Measurements from ENCODE around the gene ZNF865. TPM values are rescaled to one million over a fixed set of nuclear protein-coding genes. Genes with fewer than 3 reads are reported as not detected.

The ZNF865 gene
- polyA plus RNA-seq = 1.1 to 2.1 TPM (median 1.7 TPM) in 3 replicates
- 1.00 TPM for polyA plus RNA-seq (2011; ENCODE audit: low read depth)
- 0.68 and 2.3 TPM in 2 replicates for polyA plus RNA-seq (2011; cell fraction: cytosol; rRNA removed)
- polyA plus RNA-seq (2011; cell fraction: nucleus; rRNA removed) = 3.3 and 6.6 TPM in 2 replicates
- 2.8 and 5.3 TPM in 2 replicates for polyA plus RNA-seq (2012; ENCODE audit: low replicate concordance)
- polyA minus RNA-seq = 0.29 to 3.3 TPM (median 0.49 TPM) in 3 replicates
- 7.1 TPM for polyA minus RNA-seq (2011; cell fraction: cytosol; rRNA and poly(A)+ RNA removed)
- 3.7 and 4.0 TPM in 2 replicates for polyA minus RNA-seq (2011; cell fraction: nucleus; rRNA and poly(A)+ RNA removed)

GRCh38 chr19:55605637-55606470 is at the start of gene ZNF865:
Gene ZNF865 (plus strand): TSS chr19:55605647. CDS start chr19:55613619, 7,972 bp downstream.
- peak; percentile 86 for FAIRE-seq
- no peak for DNase-seq (ENCODE audit: low read depth, low spot score)
- Histone ChIP-seq H3K36me3 (ENCODE audit: control insufficient read depth in 2 of 2, extremely low read depth in 1 of 2, insufficient read depth in 2 of 2, low read length in 2 of 2) (peaks cover 11 to 14% of the 10 kb centered on the region in 2 experiments), H3K9me3 (ENCODE audit: control insufficient read depth, low read depth, low read length) (no peaks in the 10 kb centered on the region), H3K4me3 (ENCODE audit: control insufficient read depth in 2 of 3, extremely low read depth in 1 of 3, insufficient read depth in 2 of 3, low read depth in 1 of 3, low read length in 3 of 3) (peak within 1 kb of the TSS; percentile 61 to 73 (median 72)), H3K4me1 (ENCODE audit: control insufficient read depth, extremely low read depth, insufficient read depth, low read length) (peaks cover 21% of the 10 kb centered on the region), H3K27me3 (ENCODE audit: control insufficient read depth, extremely low read depth, insufficient read depth, low read length) (no peaks in the 10 kb centered on the region), H2AFZ (ENCODE audit: control insufficient read depth, low read length) (peak within 1 kb of the TSS; percentile 63), H3K27ac (ENCODE audit: control insufficient read depth, insufficient read depth, low read length) (peak within 1 kb of the TSS; percentile 67), H3K4me2 (ENCODE audit: control insufficient read depth, extremely low read depth, insufficient read depth, low read depth, low read length) (peak within 1 kb of the TSS; percentile 95), H4K20me1 (ENCODE audit: control insufficient read depth, extremely low read depth, insufficient read depth, low read length) (no peaks in the 10 kb centered on the region), H3K9ac (ENCODE audit: control insufficient read depth, extremely low read depth, insufficient read depth, low read length) (peak within 1 kb of the TSS; percentile 84), H3K9me1 (ENCODE audit: control insufficient read depth, extremely low read depth, insufficient read depth, low read length) (no peaks in the 10 kb centered on the region), H3K79me2 (ENCODE audit: control insufficient read depth, insufficient read depth, low read length) (peaks cover 44% of the 10 kb centered on the region)
- TF ChIP-seq EZH2 (IDR thresholded peaks at IDR 0.05; ENCODE audit: low read length) = no peak
- TF ChIP-seq CTCF (optimal IDR thresholded peaks at IDR 0.05 in 1 of 3, IDR thresholded peaks at IDR 0.05 in 1 of 3, conservative IDR thresholded peaks at IDR 0.05 in 1 of 3; ENCODE audit: extremely low read depth in 1 of 3, insufficient read depth in 2 of 3, low read length in 3 of 3) = peak; percentile 88 to 91 (median 91)
- dilution Hi-C loops (cut with MboI; ENCODE audit: extremely low pct_ligation_motif_present, low sequenced_read_pairs) = no loop called here

- no peak overlapping the region for H3K27ac ChIP-seq (ENCODE audit: control insufficient read depth, insufficient read depth, low read length)
- H4K20me1 ChIP-seq (ENCODE audit: control insufficient read depth, extremely low read depth, insufficient read depth, low read length) = no peaks in the 10 kb centered on the region
- H3K9me1 ChIP-seq (ENCODE audit: control insufficient read depth, extremely low read depth, insufficient read depth, low read length) = no peaks in the 10 kb centered on the region
- no peak for TF ChIP-seq CTCF (optimal IDR thresholded peaks at IDR 0.05 in 1 of 3, IDR thresholded peaks at IDR 0.05 in 1 of 3, conservative IDR thresholded peaks at IDR 0.05 in 1 of 3; ENCODE audit: extremely low read depth in 1 of 3, insufficient read depth in 2 of 3, low read length in 3 of 3)
- TF ChIP-seq EZH2 (IDR thresholded peaks at IDR 0.05; ENCODE audit: low read length) = no peak
- H3K4me2 ChIP-seq (ENCODE audit: control insufficient read depth, extremely low read depth, insufficient read depth, low read depth, low read length) = no peak overlapping the region
- FAIRE-seq = no peak
- H3K79me2 ChIP-seq (ENCODE audit: control insufficient read depth, insufficient read depth, low read length) = no peaks in the 10 kb centered on the region
- no peaks in the 10 kb centered on the region for H3K36me3 ChIP-seq (ENCODE audit: control insufficient read depth in 2 of 2, extremely low read depth in 1 of 2, insufficient read depth in 2 of 2, low read length in 2 of 2)
- H3K27me3 ChIP-seq (ENCODE audit: control insufficient read depth, extremely low read depth, insufficient read depth, low read length) = peaks cover 8% of the 10 kb centered on the region
- no peak for DNase-seq (ENCODE audit: low read depth, low spot score)
- dilution Hi-C loops (cut with MboI; ENCODE audit: extremely low pct_ligation_motif_present, low sequenced_read_pairs) = no loop called here
- no peak overlapping the region for H2AFZ ChIP-seq (ENCODE audit: control insufficient read depth, low read length)
- no peak overlapping the region for H3K4me3 ChIP-seq (ENCODE audit: control insufficient read depth in 2 of 3, extremely low read depth in 1 of 3, insufficient read depth in 2 of 3, low read depth in 1 of 3, low read length in 3 of 3)
- no peaks in the 10 kb centered on the region for H3K4me1 ChIP-seq (ENCODE audit: control insufficient read depth, extremely low read depth, insufficient read depth, low read length)
- H3K9ac ChIP-seq (ENCODE audit: control insufficient read depth, extremely low read depth, insufficient read depth, low read length) = no peak overlapping the region
- no peaks in the 10 kb centered on the region for H3K9me3 ChIP-seq (ENCODE audit: control insufficient read depth, low read depth, low read length)
Observed at GRCh38 chr19:55559684-55560083, 45.8 kb upstream of the ZNF865 start.
